Hepatocyte (in vitro differentiated cells): ENCODE measurements around the gene KIAA0319L.

Experiments
- EZH2 ChIP-seq: fragments of 200-600 bp; sonication (generic); IDR thresholded peaks from 2 replicates; pipeline ENCODE4 v1.6.1; 2016; ENCODE audit warnings: antibody characterized with exemption, mild to moderate bottlenecking, borderline replicate concordance
- EZH2phosphoT487 ChIP-seq: fragments of 200-600 bp; sonication (generic); IDR thresholded peaks from one replicate; pipeline ENCODE4 v1.6.1; 2018; ENCODE audit warnings: antibody characterized with exemption, mild to moderate bottlenecking, low read depth, moderate library complexity; ENCODE audit not compliant: unreplicated experiment, severe bottlenecking
- TF ChIP-seq, protein P1 (sequence below): fragments of 200-600 bp; sonication (generic); IDR thresholded peaks from 2 replicates; pipeline ENCODE4 v1.5.1; 2016; ENCODE audit warnings: antibody characterized with exemption, mild to moderate bottlenecking; ENCODE audit not compliant: poor library complexity

DNA sequence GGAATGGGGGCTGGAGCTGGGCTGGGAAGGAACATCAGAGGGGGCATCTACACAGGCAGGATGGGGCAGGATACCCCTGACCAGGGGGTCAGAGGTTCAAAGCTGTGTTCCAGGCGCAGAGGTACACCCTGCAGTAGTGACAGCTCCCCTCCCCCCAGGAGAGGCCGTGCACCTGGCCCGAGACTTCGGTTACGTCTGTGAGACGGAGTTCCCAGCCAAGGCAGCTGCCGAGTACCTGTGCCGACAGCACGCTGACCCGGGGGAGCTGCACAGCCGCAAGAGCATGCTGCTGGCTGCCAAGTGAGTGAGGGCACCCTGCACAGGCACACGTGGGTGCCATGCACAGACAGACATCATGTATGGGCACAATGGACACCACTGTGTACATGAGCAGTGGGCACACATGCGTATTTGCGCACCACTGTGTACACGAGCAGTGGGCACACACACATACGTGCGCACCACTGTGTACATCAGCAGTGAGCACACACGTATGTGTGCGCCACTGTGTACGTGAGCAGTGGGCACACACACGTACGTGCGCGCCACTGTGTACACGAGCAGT lies 33.4 kb upstream of the KIAA0319L start:
- TF ChIP-seq, protein P1, sequence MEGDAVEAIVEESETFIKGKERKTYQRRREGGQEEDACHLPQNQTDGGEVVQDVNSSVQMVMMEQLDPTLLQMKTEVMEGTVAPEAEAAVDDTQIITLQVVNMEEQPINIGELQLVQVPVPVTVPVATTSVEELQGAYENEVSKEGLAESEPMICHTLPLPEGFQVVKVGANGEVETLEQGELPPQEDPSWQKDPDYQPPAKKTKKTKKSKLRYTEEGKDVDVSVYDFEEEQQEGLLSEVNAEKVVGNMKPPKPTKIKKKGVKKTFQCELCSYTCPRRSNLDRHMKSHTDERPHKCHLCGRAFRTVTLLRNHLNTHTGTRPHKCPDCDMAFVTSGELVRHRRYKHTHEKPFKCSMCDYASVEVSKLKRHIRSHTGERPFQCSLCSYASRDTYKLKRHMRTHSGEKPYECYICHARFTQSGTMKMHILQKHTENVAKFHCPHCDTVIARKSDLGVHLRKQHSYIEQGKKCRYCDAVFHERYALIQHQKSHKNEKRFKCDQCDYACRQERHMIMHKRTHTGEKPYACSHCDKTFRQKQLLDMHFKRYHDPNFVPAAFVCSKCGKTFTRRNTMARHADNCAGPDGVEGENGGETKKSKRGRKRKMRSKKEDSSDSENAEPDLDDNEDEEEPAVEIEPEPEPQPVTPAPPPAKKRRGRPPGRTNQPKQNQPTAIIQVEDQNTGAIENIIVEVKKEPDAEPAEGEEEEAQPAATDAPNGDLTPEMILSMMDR: no peak
- TF ChIP-seq EZH2 (no peak), EZH2phosphoT487 (no peak)
